Measurements from ENCODE around the gene PCSK2. TPM values are rescaled to one million over a fixed set of nuclear protein-coding genes. Genes with fewer than 3 reads are reported as not detected.

Gene PCSK2
- total and polyA plus RNA-seq, 2 donors (not counting 3 experiments of a cell fraction or from before 2014, with no cell fraction given) = not detected

DNA sequence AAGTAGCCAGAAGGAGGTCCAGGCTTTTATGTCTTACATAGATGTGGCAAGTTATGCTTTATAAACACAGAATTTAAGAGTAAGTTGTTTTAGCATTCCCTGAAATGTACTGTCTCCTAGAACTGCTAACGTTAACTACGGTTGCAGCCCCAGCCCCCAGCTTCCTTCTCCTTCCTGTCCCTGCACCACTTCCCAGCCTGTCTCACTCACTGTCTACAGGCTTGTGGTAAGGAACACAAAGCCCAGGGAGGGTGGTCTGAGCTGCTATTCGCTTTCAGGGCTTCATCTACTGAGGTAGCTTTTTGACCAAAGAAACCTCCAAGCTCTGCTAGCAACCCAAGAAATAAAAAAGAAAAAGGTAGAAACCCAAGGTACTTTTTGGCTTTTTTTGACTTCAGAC, 35.9 kb downstream of the PCSK2 start:
- dilution Hi-C loops (cut with MboI; ENCODE audit: extremely low pct_ligation_motif_present, low sequenced_read_pairs) = no loop called here
- TF ChIP-seq EZH2 (IDR thresholded peaks at IDR 0.05; ENCODE audit: borderline replicate concordance, low read depth, low read length, severe bottlenecking) (no peak), POLR2AphosphoS5 (IDR thresholded peaks at IDR 0.05; ENCODE audit: insufficient read depth, low read depth, low read length) (no peak), JUN (IDR thresholded peaks at IDR 0.05; ENCODE audit: borderline replicate concordance, insufficient read depth, insufficient read length, low read depth) (no peak), FOS (IDR thresholded peaks at IDR 0.05; ENCODE audit: borderline replicate concordance, insufficient read depth, low read length) (no peak), GATA2 (IDR thresholded peaks at IDR 0.05; ENCODE audit: insufficient read depth, insufficient read length, low read depth, low read length) (no peak), POLR2A (IDR thresholded peaks at IDR 0.05; ENCODE audit: low read depth, low read length) (no peak), MYC (IDR thresholded peaks at IDR 0.05; ENCODE audit: low read depth, low read length) (no peak)
- TF ChIP-seq, protein P1, sequence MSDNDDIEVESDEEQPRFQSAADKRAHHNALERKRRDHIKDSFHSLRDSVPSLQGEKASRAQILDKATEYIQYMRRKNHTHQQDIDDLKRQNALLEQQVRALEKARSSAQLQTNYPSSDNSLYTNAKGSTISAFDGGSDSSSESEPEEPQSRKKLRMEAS (IDR thresholded peaks at IDR 0.05; ENCODE audit: insufficient read depth, insufficient read length) = no peak
- TF ChIP-seq, protein P2, sequence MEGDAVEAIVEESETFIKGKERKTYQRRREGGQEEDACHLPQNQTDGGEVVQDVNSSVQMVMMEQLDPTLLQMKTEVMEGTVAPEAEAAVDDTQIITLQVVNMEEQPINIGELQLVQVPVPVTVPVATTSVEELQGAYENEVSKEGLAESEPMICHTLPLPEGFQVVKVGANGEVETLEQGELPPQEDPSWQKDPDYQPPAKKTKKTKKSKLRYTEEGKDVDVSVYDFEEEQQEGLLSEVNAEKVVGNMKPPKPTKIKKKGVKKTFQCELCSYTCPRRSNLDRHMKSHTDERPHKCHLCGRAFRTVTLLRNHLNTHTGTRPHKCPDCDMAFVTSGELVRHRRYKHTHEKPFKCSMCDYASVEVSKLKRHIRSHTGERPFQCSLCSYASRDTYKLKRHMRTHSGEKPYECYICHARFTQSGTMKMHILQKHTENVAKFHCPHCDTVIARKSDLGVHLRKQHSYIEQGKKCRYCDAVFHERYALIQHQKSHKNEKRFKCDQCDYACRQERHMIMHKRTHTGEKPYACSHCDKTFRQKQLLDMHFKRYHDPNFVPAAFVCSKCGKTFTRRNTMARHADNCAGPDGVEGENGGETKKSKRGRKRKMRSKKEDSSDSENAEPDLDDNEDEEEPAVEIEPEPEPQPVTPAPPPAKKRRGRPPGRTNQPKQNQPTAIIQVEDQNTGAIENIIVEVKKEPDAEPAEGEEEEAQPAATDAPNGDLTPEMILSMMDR (IDR thresholded peaks at IDR 0.05; ENCODE audit: extremely low read depth in 1 of 2, insufficient read depth in 1 of 2, low read depth in 1 of 2, low read length in 2 of 2) = no peak
- H3K4me1 ChIP-seq (ENCODE audit: control insufficient read depth, extremely low read depth, insufficient read depth, low read length) = no peaks in the 10 kb centered on the region
- no peaks in the 10 kb centered on the region for H4K20me1 ChIP-seq (replicated peaks; ENCODE audit: control insufficient read depth, extremely low read depth, insufficient read depth, low read length)
- H3K9me1 ChIP-seq (replicated peaks; ENCODE audit: control insufficient read depth, extremely low read depth, insufficient read depth, low read length) = no peaks in the 10 kb centered on the region
- no peak overlapping the region for H3K4me2 ChIP-seq (ENCODE audit: insufficient read depth, low read length)
- no peak overlapping the region for H2AFZ ChIP-seq (ENCODE audit: low read depth, low read length)
- H3K36me3 ChIP-seq (ENCODE audit: control insufficient read depth in 2 of 2, extremely low read depth in 1 of 2, insufficient read depth in 2 of 2, low read length in 2 of 2) = no peaks in the 10 kb centered on the region
- H3K9ac ChIP-seq (replicated peaks; ENCODE audit: extremely low read depth, insufficient read depth, low read length) = no peak overlapping the region
- no peaks in the 10 kb centered on the region for H3K9me3 ChIP-seq (replicated peaks; ENCODE audit: control insufficient read depth, insufficient read depth, low read length)
- DNase-seq (ENCODE audit: low read depth, low spot score) = no peak
- H3K27me3 ChIP-seq (ENCODE audit: control insufficient read depth in 2 of 2, insufficient read depth in 2 of 2, low read length in 2 of 2) = no peaks in the 10 kb centered on the region
- H3K79me2 ChIP-seq (ENCODE audit: control insufficient read depth, insufficient read depth, low read length) = no peaks in the 10 kb centered on the region
- no peak overlapping the region for H3K27ac ChIP-seq (ENCODE audit: insufficient read depth, low read depth, low read length)
- no peak overlapping the region for H3K4me3 ChIP-seq (replicated peaks in 1 of 3; ENCODE audit: insufficient read depth in 1 of 3, low read depth in 1 of 3, low read length in 3 of 3)
- BruUV-seq (replicated peaks) = no TSS peak
- ChIA-PET CTCF (no interaction called here), POLR2A (no interaction called here)
- FAIRE-seq = no peak
- intact Hi-C loops (cut with micrococcal nuclease) = no loop called here

Data from endothelial cell of umbilical vein (primary cell).